HepG2 (cell line): ENCODE data around the gene MRGPRG. TPM values are rescaled to one million over a fixed set of nuclear protein-coding genes. Genes with fewer than 3 reads are reported as not detected.

ENCODE experiments used
- ATAC-seq: fragments of 200-7000 bp; cut with Tn5 transposase; 3 replicates; pipeline ENCODE4 v1.9.1; 2020; ENCODE audit warnings: mild to moderate bottlenecking, moderate library complexity
- BruUV-seq: library from RNA; stranded (reverse); fragments of 400-500 nt; replicated peaks from 2 replicates; lab custom pipeline; 2021; lab: Mats Ljungman, UMichigan
- CTCF ChIA-PET: fragments of 300-600 bp; formaldehyde crosslinking; extraction: SDS; loops from one replicate; lab custom pipeline; 2021; ENCODE audit warnings: low total read pairs, inconsistent platforms, low intra/inter-chr PET ratio; lab: Yijun Ruan, JAX
- POLR2A ChIA-PET: fragments of 350-600 bp; sonication (Branson Sonifier 250); formaldehyde crosslinking; loops from one replicate; lab custom pipeline; 2020; ENCODE audit warnings: antibody characterized with exemption, inconsistent platforms; lab: Yijun Ruan, JAX
- DNase-seq: peaks from one replicate; pipeline ENCODE4 v3.0.0-alpha.2; 2015; ENCODE audit warnings: low spot score
- FAIRE-seq: peaks from 3 replicates; lab custom pipeline; 2011; peaks lifted over from hg19 to GRCh38; lab: Jason Lieb, UNC
- H2AFZ ChIP-seq: one replicate; pipeline ENCODE4 v1.6.1; 2011; ENCODE audit warnings: low read length, inconsistent platforms
- H3K27ac ChIP-seq: fragments of 300-600 bp; 3 replicates; pipeline ENCODE4 v1.8.0; 2011; ENCODE audit warnings: mixed run types, mild to moderate bottlenecking, mixed read lengths, low read length, inconsistent platforms; ENCODE audit not compliant: insufficient read depth; ENCODE audit errors: extremely low read length
- H3K27me3 ChIP-seq, 2 experiments: fragments of 200-600 bp in 1 of 2; 2 replicates in 1 of 2; 3 replicates in 1 of 2; pipeline versions ENCODE4 v1.6.0 to v1.8.0; 2011; ENCODE audit warnings: low read length in 2 of 2, mild to moderate bottlenecking in 2 of 2, moderate library complexity in 2 of 2, inconsistent platforms in 1 of 2; ENCODE audit not compliant: insufficient read depth in 2 of 2, control insufficient read depth in 1 of 2
- H3K36me3 ChIP-seq, 2 experiments: fragments of 200-600 bp in 1 of 2; replicated peaks in 1 of 2; 2 replicates in 1 of 2; 3 replicates in 1 of 2; pipeline versions ENCODE4 v1.5.1 to v1.8.0; 2011; ENCODE audit warnings: low read length in 2 of 2, inconsistent platforms in 1 of 2; ENCODE audit not compliant: insufficient read depth in 2 of 2, control insufficient read depth in 1 of 2
- H3K4me1 ChIP-seq: 2 replicates; pipeline ENCODE4 v1.5.1; 2012; ENCODE audit warnings: low read length, inconsistent platforms; ENCODE audit not compliant: insufficient read depth
- H3K4me2 ChIP-seq: 2 replicates; pipeline ENCODE4 v1.6.0; 2011; ENCODE audit warnings: low read depth, low read length, inconsistent platforms
- H3K4me3 ChIP-seq, 3 experiments: fragments of 200-600 bp in 1 of 3; sonication (generic), shearing (Covaris generic) in 1 of 3; replicated peaks in 1 of 3; 2 replicates each; pipeline ENCODE4 v1.5.1; 2011 to 2016; ENCODE audit warnings: low read length in 3 of 3, inconsistent platforms in 2 of 3, low read depth in 2 of 3, mild to moderate bottlenecking in 2 of 3, control low read depth in 1 of 3, mixed read lengths in 1 of 3; ENCODE audit not compliant: insufficient read depth in 1 of 3
- H3K79me2 ChIP-seq: one replicate; pipeline ENCODE4 v1.6.1; 2011; ENCODE audit warnings: low read length, inconsistent platforms; ENCODE audit not compliant: insufficient read depth
- H3K9ac ChIP-seq: 2 replicates; pipeline ENCODE4 v1.6.0; 2011; ENCODE audit warnings: mild to moderate bottlenecking, low read depth, low read length, inconsistent platforms; ENCODE audit not compliant: insufficient read depth
- H3K9me3 ChIP-seq: 2 replicates; pipeline ENCODE4 v1.5.1; 2012; ENCODE audit warnings: mild to moderate bottlenecking, low read length
- H4K20me1 ChIP-seq: 2 replicates; pipeline ENCODE4 v1.6.0; 2011; ENCODE audit warnings: inconsistent platforms, mild to moderate bottlenecking, low read length, moderate library complexity; ENCODE audit not compliant: insufficient read depth
- HNF4G ChIP-seq, 2 experiments: sonication (generic) in 1 of 2; formaldehyde crosslinking in 1 of 2; IDR thresholded peaks; 2 replicates each; pipeline versions ENCODE4 v1.4.0 to v1.6.1; 2011 to 2020; ENCODE audit warnings: borderline replicate concordance in 2 of 2, low read depth in 2 of 2, mild to moderate bottlenecking in 2 of 2, low read length in 1 of 2, missing genetic modification reagents in 1 of 2, moderate library complexity in 1 of 2
- HNRNPH1 ChIP-seq: fragments of 200-400 bp; formaldehyde crosslinking; optimal IDR thresholded peaks from 2 replicates; pipeline ENCODE3; 2017; ENCODE audit warnings: mild to moderate bottlenecking, low read depth, low read length
- KLF6 ChIP-seq: IDR thresholded peaks from 2 replicates; pipeline ENCODE4 v1.8.0; 2016; ENCODE audit warnings: missing biosample characterization, missing genetic modification reagents
- WGBS: methylation state at CpG from one replicate; pipeline ENCODE4 v1.1.6; 2017; ENCODE audit warnings: low lambda C conversion rate; 5-methylcytosine and 5-hydroxymethylcytosine counted together
- in situ Hi-C: cut with HindIII; loops from 2 replicates; pipeline ENCODE4 v1.10.0; 2017; ENCODE audit warnings: low pct_unique_long_range_greater_than_20kb; ENCODE audit not compliant: extremely low pct_ligation_motif_present
- intact Hi-C: fragments of 100-400 bp; cut with micrococcal nuclease; formaldehyde crosslinking; loops from one replicate; pipeline ENCODE4 v1.10.0; 2022; ENCODE audit not compliant: unreplicated experiment
- polyA plus RNA-seq, 8 experiments: library from polyadenylated mRNA; depleted of rRNA in 3 of 8; stranded (reverse) in 7 of 8; unstranded in 1 of 8; fragments of >200 nt; fragmentation: Illumina TruSeq in 4 of 8; extraction: Trizol in 4 of 8; gene quantifications; 2 replicates each; pipeline versions ENCODE4 v1.2.1 to v1.2.3, GENCODE V29; 2011 to 2016; ENCODE audit warnings: low read depth in 4 of 8, missing spikeins in 1 of 8, mixed read lengths in 1 of 8; ENCODE audit not compliant: insufficient read depth in 1 of 8
- total RNA-seq, 5 experiments: library from RNA; depleted of rRNA; stranded (reverse); fragments of >200 nt; fragmentation: Illumina TruSeq; extraction: Trizol; gene quantifications; 2 replicates each; pipeline ENCODE4 v1.2.3, GENCODE V29; 2016; ENCODE audit warnings: low read depth in 1 of 5
- TF ChIP-seq, protein P1 (sequence below): sonication (generic); formaldehyde crosslinking; IDR thresholded peaks from 2 replicates; pipeline ENCODE4 v1.9.0; 2021; ENCODE audit warnings: missing genetic modification reagents, borderline replicate concordance
- TF ChIP-seq, protein P2 (sequence below): fragments of 450-650 bp; IDR thresholded peaks from 2 replicates; pipeline ENCODE4 v1.6.1; 2016

MRGPRG gene
- total and polyA plus RNA-seq, 2 of the 13 experiments (the other 11 are each of a cell fraction or from before 2014, with no cell fraction given), result not detected

DNA sequence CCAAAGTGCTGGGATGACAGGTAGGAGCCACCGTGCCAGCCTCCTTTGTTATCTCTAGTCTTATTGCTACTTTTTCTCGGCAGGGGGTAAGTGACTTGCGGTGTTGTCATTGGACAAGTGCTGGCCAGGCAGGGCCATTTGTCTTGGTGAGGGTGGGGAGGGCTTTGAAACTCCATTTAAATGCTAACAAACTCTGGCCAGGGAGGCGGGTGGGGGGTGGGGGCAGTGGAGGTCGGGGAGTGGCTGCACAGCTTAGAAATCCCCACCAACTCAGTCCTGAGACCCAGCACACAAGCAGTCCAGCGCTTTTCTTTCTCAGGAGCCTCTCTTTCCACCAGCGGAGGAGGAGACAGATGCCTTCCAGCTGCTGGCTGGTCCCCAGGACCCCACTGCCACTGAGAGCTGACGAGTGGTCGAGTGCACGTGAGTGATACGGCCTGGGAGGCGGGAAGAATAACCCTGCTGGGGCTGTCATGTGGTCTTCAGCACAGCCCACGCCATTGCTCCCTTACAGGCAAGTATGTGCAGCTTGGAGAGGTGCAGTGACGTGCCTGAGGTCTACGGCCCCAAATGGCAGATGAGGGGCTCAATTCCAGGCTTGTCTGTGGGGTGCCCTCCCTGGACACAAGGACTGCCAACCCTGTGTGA, 29.3 kb downstream of the MRGPRG start:
- CTCF ChIA-PET, result no interaction called here
- intact Hi-C loops, result no loop called here
- ATAC-seq, result no peak

DNA sequence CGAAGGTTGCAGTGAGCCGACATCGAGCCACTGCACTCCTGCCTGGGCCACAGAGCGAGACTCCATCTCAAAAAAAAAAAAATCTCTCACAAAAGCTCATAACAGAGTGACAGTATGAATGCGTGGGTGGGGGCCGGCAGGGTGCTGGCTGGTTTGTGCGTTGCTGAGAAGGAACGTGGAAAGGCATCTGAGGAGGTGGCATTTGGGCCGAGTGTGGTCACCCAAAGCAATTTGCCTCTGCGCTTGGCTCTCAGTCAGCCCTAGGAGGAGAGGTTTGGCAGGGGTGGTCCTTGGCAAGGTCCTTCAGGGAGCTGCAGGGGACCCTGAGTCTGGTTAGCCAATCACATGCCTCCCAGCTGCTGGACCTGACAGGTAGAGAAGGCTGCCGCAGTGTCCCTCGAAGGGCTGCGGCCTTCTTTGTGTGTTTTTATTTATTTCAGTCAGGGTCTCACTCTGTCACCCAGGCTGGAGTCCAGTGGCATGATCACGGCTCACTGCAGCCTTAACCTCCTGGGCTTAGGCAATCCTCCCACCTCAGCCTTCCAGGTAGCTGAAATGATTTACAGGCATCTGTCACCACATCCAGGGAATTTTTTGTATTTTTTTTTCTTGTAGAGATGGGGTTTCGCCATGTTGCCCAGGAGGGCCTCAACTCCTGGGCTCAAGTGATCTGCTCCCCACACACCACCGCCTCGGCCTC, 30.0 kb downstream of the MRGPRG start:
- no peaks in the 10 kb centered on the region for H4K20me1 ChIP-seq
- intact Hi-C loops, result no loop called here
- H3K36me3 ChIP-seq, result no peaks in the 10 kb centered on the region
- no peak for DNase-seq
- POLR2A ChIA-PET, result no interaction called here
- H3K27me3 ChIP-seq, result peaks cover 7 to 60% of the 10 kb centered on the region in 2 experiments
- H3K27ac ChIP-seq, result no peak overlapping the region
- no peak overlapping the region for H3K9ac ChIP-seq
- BruUV-seq, result no TSS peak
- CTCF ChIA-PET, result no interaction called here
- TF ChIP-seq, protein P1, sequence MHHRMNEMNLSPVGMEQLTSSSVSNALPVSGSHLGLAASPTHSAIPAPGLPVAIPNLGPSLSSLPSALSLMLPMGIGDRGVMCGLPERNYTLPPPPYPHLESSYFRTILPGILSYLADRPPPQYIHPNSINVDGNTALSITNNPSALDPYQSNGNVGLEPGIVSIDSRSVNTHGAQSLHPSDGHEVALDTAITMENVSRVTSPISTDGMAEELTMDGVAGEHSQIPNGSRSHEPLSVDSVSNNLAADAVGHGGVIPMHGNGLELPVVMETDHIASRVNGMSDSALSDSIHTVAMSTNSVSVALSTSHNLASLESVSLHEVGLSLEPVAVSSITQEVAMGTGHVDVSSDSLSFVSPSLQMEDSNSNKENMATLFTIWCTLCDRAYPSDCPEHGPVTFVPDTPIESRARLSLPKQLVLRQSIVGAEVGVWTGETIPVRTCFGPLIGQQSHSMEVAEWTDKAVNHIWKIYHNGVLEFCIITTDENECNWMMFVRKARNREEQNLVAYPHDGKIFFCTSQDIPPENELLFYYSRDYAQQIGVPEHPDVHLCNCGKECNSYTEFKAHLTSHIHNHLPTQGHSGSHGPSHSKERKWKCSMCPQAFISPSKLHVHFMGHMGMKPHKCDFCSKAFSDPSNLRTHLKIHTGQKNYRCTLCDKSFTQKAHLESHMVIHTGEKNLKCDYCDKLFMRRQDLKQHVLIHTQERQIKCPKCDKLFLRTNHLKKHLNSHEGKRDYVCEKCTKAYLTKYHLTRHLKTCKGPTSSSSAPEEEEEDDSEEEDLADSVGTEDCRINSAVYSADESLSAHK, result no peak
- no peak for TF ChIP-seq HNRNPH1
- no peaks in the 10 kb centered on the region for H3K79me2 ChIP-seq
- H3K4me2 ChIP-seq, result no peak overlapping the region
- no peaks in the 10 kb centered on the region for H3K9me3 ChIP-seq
- no peak for ATAC-seq
- in situ Hi-C loops, result no loop called here
- H2AFZ ChIP-seq, result no peak overlapping the region
- WGBS, result 45% methylated on average over 17 of the region's 17 CpGs
- no peak for FAIRE-seq
- no peaks in the 10 kb centered on the region for H3K4me1 ChIP-seq
- H3K4me3 ChIP-seq, result no peak overlapping the region

More for the DNA sequence above, 29.3 kb downstream of the MRGPRG start:
- DNase-seq, result no peak
- FAIRE-seq, result no peak
- no peaks in the 10 kb centered on the region for H3K36me3 ChIP-seq
- H4K20me1 ChIP-seq, result no peaks in the 10 kb centered on the region
- H3K27ac ChIP-seq, result no peak overlapping the region
- H2AFZ ChIP-seq, result no peak overlapping the region
- H3K27me3 ChIP-seq, result peaks cover 9 to 62% of the 10 kb centered on the region in 2 experiments
- H3K9ac ChIP-seq, result no peak overlapping the region
- H3K4me1 ChIP-seq, result no peaks in the 10 kb centered on the region
- H3K4me3 ChIP-seq, result no peak overlapping the region
- H3K4me2 ChIP-seq, result no peak overlapping the region
- no peaks in the 10 kb centered on the region for H3K9me3 ChIP-seq
- H3K79me2 ChIP-seq, result no peaks in the 10 kb centered on the region
- no peak for TF ChIP-seq KLF6
- TF ChIP-seq HNF4G (IDR thresholded peaks at IDR 0.05; ENCODE audit: borderline replicate concordance, low read depth, low read length), result no peak
- TF ChIP-seq HNF4G (CRISPR knock-in tag; IDR thresholded peaks at IDR 0.05; ENCODE audit: borderline replicate concordance, low read depth), result no peak
- TF ChIP-seq, protein P2, sequence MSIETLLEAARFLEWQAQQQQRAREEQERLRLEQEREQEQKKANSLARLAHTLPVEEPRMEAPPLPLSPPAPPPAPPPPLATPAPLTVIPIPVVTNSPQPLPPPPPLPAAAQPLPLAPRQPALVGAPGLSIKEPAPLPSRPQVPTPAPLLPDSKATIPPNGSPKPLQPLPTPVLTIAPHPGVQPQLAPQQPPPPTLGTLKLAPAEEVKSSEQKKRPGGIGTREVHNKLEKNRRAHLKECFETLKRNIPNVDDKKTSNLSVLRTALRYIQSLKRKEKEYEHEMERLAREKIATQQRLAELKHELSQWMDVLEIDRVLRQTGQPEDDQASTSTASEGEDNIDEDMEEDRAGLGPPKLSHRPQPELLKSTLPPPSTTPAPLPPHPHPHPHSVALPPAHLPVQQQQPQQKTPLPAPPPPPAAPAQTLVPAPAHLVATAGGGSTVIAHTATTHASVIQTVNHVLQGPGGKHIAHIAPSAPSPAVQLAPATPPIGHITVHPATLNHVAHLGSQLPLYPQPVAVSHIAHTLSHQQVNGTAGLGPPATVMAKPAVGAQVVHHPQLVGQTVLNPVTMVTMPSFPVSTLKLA, result no peak
- no TSS peak for BruUV-seq
- POLR2A ChIA-PET, result no interaction called here
- in situ Hi-C loops, result no loop called here
- WGBS, result 4% methylated on average over 4 of the region's 15 CpGs
